GM21390 (cell line): ENCODE results near the gene MN1.

ENCODE experiments used
- ATAC-seq: cut with Tn5 transposase; IDR thresholded peaks from one replicate; pipeline ENCODE4 v1.9.1; 2021; ENCODE audit not compliant: unreplicated experiment

MN1 gene

GRCh38 chr22:27827604-27828587, 26.3 kb upstream of the MN1 start:
- no peak for ATAC-seq

- ATAC-seq, result no peak
Observed at GRCh38 chr22:27825174-27825573, 23.6 kb upstream of the MN1 start.

- ATAC-seq, result no peak
Observed at GRCh38 chr22:27823221-27823620, 21.7 kb upstream of the MN1 start.

- no peak for ATAC-seq
Observed at GRCh38 chr22:27820896-27821866, 19.6 kb upstream of the MN1 start.

GRCh38 chr22:27816552-27816951, 15.0 kb upstream of the MN1 start:
- ATAC-seq, result no peak

GRCh38 chr22:27815826-27816530, 14.4 kb upstream of the MN1 start:
- ATAC-seq, result no peak

- ATAC-seq, result no peak
Observed at GRCh38 chr22:27814993-27815392, 13.4 kb upstream of the MN1 start.

GRCh38 chr22:27811778-27812177, 10.2 kb upstream of the MN1 start:
- ATAC-seq, result no peak

GRCh38 chr22:27810609-27811151, 9.1 kb upstream of the MN1 start:
- ATAC-seq, result no peak

- no peak for ATAC-seq
Observed at GRCh38 chr22:27809700-27810608, 8.4 kb upstream of the MN1 start.

GRCh38 chr22:27809226-27809603, 7.7 kb upstream of the MN1 start:
- ATAC-seq, result no peak

GRCh38 chr22:27808451-27809225, 7.1 kb upstream of the MN1 start:
- ATAC-seq, result no peak

- ATAC-seq, result no peak
Observed at GRCh38 chr22:27805841-27806240, 4.3 kb upstream of the MN1 start.

GRCh38 chr22:27804470-27805297, 3.1 kb upstream of the MN1 start:
- ATAC-seq, result no peak

- ATAC-seq, result no peak
Observed at GRCh38 chr22:27803841-27804415, 2.4 kb upstream of the MN1 start.

- no peak for ATAC-seq
Observed at GRCh38 chr22:27802346-27803073, 954 bp upstream of the MN1 start.

GRCh38 chr22:27801202-27801615, 347 bp downstream of the MN1 start:
- ATAC-seq, result no peak
